HEK293 (cell line): ENCODE data around the gene CBX2.

Experiments
- CTCF ChIA-PET: fragments of 350-600 bp; formaldehyde crosslinking; extraction: SDS; loops from one replicate; lab custom pipeline; 2021; ENCODE audit warnings: antibody characterized with exemption; lab: Yijun Ruan, JAX
- POLR2A ChIA-PET: fragments of 300-600 bp; formaldehyde crosslinking; extraction: SDS; loops from one replicate; lab custom pipeline; 2020; ENCODE audit warnings: antibody characterized with exemption, inconsistent platforms; lab: Yijun Ruan, JAX
- H3K27ac ChIP-seq: fragments of 200-500 bp; sonication (Bioruptor generic); 2 replicates; pipeline ENCODE4 v1.5.1; 2014; ENCODE audit warnings: low read depth, low read length, control low read depth, inconsistent platforms; ENCODE audit errors: extremely low read depth
- H3K36me3 ChIP-seq, 2 experiments: fragments of 200-500 bp in 1 of 2; sonication (Bioruptor generic) in 1 of 2; 1 replicate in 1 of 2; 2 replicates in 1 of 2; pipeline ENCODE4 v1.5.1; 2014 to 2017; ENCODE audit warnings: inconsistent platforms in 2 of 2, low read length in 2 of 2; ENCODE audit not compliant: control insufficient read depth in 2 of 2, insufficient read depth in 1 of 2
- H3K4me1 ChIP-seq: fragments of 200-500 bp; sonication (Bioruptor generic); 2 replicates; pipeline ENCODE4 v1.5.1; 2014; ENCODE audit warnings: mild to moderate bottlenecking, low read length, inconsistent platforms; ENCODE audit not compliant: control insufficient read depth, insufficient read depth
- H3K4me3 ChIP-seq: 2 replicates; pipeline ENCODE4 v1.5.1; 2011; ENCODE audit warnings: low read depth, mild to moderate bottlenecking, control low read depth, low read length, moderate library complexity
- H3K9me3 ChIP-seq: fragments of 200-500 bp; sonication (Bioruptor generic); 2 replicates; pipeline ENCODE4 v1.5.1; 2014; ENCODE audit warnings: low read depth, low read length, inconsistent platforms; ENCODE audit not compliant: control insufficient read depth, insufficient read depth
- GLIS2 ChIP-seq: fragments of 450-650 bp; formaldehyde crosslinking; IDR thresholded peaks from 2 replicates; pipeline ENCODE4 v1.5.1; 2016; ENCODE audit warnings: missing biosample characterization, missing genetic modification characterization
- PATZ1 ChIP-seq: fragments of 450-650 bp; formaldehyde crosslinking; IDR thresholded peaks from 2 replicates; pipeline ENCODE4 v1.5.1; 2016; ENCODE audit warnings: missing biosample characterization, missing genetic modification characterization
- TCF7L2 ChIP-seq: IDR thresholded peaks from 2 replicates; pipeline ENCODE4 v1.6.1; 2011; ENCODE audit warnings: low read depth, mild to moderate bottlenecking, inconsistent platforms, low read length, moderate library complexity, borderline replicate concordance
- ZBTB8A ChIP-seq: fragments of 450-650 bp; formaldehyde crosslinking; IDR thresholded peaks from 2 replicates; pipeline ENCODE4 v1.5.1; 2016; ENCODE audit warnings: missing biosample characterization, missing genetic modification characterization
- ZEB2 ChIP-seq: fragments of 450-650 bp; formaldehyde crosslinking; IDR thresholded peaks from 2 replicates; pipeline ENCODE4 v1.5.1; 2016; ENCODE audit warnings: missing biosample characterization, missing genetic modification characterization
- ZIC2 ChIP-seq: fragments of 450-650 bp; formaldehyde crosslinking; IDR thresholded peaks from 2 replicates; pipeline ENCODE4 v1.5.1; 2016; ENCODE audit warnings: missing biosample characterization, missing genetic modification characterization
- ZNF324 ChIP-seq: fragments of 450-650 bp; formaldehyde crosslinking; IDR thresholded peaks from 2 replicates; pipeline ENCODE4 v1.5.1; 2016; ENCODE audit warnings: missing biosample characterization, missing genetic modification characterization
- ZNF335 ChIP-seq: fragments of 450-650 bp; formaldehyde crosslinking; conservative IDR thresholded peaks from 2 replicates; pipeline ENCODE4 v1.5.1; 2016; ENCODE audit warnings: missing biosample characterization, missing genetic modification characterization
- ZNF341 ChIP-seq: fragments of 450-650 bp; formaldehyde crosslinking; IDR thresholded peaks from 2 replicates; pipeline ENCODE4; 2016; ENCODE audit warnings: low read depth, missing biosample characterization, missing genetic modification characterization
- ZNF596 ChIP-seq: fragments of 450-650 bp; IDR thresholded peaks from 2 replicates; pipeline ENCODE4 v1.5.0; 2018; ENCODE audit warnings: missing biosample characterization, mild to moderate bottlenecking, missing genetic modification characterization, moderate library complexity
- ZNF626 ChIP-seq: fragments of 450-650 bp; sonication (Bioruptor Pico); formaldehyde crosslinking; IDR thresholded peaks from 2 replicates; pipeline ENCODE4 v1.5.1; 2018; ENCODE audit warnings: missing biosample characterization, missing genetic modification characterization, inconsistent platforms
- TF ChIP-seq, protein P1 (sequence below): fragments of 450-650 bp; formaldehyde crosslinking; optimal IDR thresholded peaks from 2 replicates; pipeline ENCODE3; 2016; ENCODE audit warnings: missing biosample characterization, mild to moderate bottlenecking, missing genetic modification characterization
- TF ChIP-seq, protein P2 (sequence below): fragments of 450-650 bp; formaldehyde crosslinking; IDR thresholded peaks from 2 replicates; pipeline ENCODE4 v1.5.1; 2016; ENCODE audit warnings: missing biosample characterization, missing genetic modification characterization

Gene CBX2

GRCh38 chr17:79812353-79813258 lies 34.7 kb downstream of the CBX2 start (continued):
- TF ChIP-seq, protein P1, sequence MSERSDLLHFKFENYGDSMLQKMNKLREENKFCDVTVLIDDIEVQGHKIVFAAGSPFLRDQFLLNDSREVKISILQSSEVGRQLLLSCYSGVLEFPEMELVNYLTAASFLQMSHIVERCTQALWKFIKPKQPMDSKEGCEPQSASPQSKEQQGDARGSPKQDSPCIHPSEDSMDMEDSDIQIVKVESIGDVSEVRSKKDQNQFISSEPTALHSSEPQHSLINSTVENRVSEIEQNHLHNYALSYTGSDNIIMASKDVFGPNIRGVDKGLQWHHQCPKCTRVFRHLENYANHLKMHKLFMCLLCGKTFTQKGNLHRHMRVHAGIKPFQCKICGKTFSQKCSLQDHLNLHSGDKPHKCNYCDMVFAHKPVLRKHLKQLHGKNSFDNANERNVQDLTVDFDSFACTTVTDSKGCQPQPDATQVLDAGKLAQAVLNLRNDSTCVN (tag by site-specific recombination): peak; percentile 51
- no peak; the same call in 1 of the 2 replicates for TF ChIP-seq ZNF596
- TF ChIP-seq TCF7L2: no peak
- TF ChIP-seq, protein P2, sequence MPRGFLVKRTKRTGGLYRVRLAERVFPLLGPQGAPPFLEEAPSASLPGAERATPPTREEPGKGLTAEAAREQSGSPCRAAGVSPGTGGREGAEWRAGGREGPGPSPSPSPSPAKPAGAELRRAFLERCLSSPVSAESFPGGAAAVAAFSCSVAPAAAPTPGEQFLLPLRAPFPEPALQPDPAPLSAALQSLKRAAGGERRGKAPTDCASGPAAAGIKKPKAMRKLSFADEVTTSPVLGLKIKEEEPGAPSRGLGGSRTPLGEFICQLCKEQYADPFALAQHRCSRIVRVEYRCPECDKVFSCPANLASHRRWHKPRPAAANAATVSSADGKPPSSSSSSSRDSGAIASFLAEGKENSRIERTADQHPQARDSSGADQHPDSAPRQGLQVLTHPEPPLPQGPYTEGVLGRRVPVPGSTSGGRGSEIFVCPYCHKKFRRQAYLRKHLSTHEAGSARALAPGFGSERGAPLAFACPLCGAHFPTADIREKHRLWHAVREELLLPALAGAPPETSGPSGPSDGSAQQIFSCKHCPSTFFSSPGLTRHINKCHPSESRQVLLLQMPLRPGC: 0 out of 2 replicates have a peak, but pooled peaks have one; percentile 44
- 0 out of 2 replicates have a peak, but pooled peaks have one; percentile 28 for TF ChIP-seq ZNF335 (tag by site-specific recombination)
- TF ChIP-seq ZIC2 (tag by site-specific recombination): 0 out of 2 replicates have a peak, but pooled peaks have one; percentile 11
- no peak for TF ChIP-seq ZNF324 (tag by site-specific recombination)
- TF ChIP-seq ZBTB8A: peak; percentile 83

- CTCF ChIA-PET: interaction anchor here (0.7 to 1.6 kb wide), 8 partner anchors 11 to 70 kb away, joined by 3 to 5 read pairs (median 4); no protein-coding TSS in a partner anchor
- 0 out of 2 replicates have a peak, but pooled peaks have one; percentile 26 for TF ChIP-seq ZNF341 (tag by site-specific recombination)
- TF ChIP-seq ZNF335 (tag by site-specific recombination): 0 out of 2 replicates have a peak, but pooled peaks have one; percentile 17
- peak; percentile 75 for TF ChIP-seq PATZ1
- no peak for TF ChIP-seq ZEB2 (tag by site-specific recombination)
- peak; percentile 50 for TF ChIP-seq GLIS2
- TF ChIP-seq ZNF626 (tag by site-specific recombination): no peak
- TF ChIP-seq, all 188 proteins: peak for 4
- POLR2A ChIA-PET: interaction anchor here (0.5 to 5.4 kb wide), 7 partner anchors 11 to 664 kb away, joined by 3 to 74 read pairs (median 4); partner anchors contain the start of genes CBX4 and CBX8
- H3K27ac ChIP-seq: peak overlapping the region; percentile 80; the same call in 1 of the 2 replicates
- H3K4me3 ChIP-seq: peak overlapping the region; percentile 8
- H3K36me3 ChIP-seq: no peaks in the 10 kb centered on the region
- no peaks in the 10 kb centered on the region for H3K9me3 ChIP-seq
- peaks cover 17% of the 10 kb centered on the region for H3K4me1 ChIP-seq
Observed at GRCh38 chr17:79813297-79814126, 35.6 kb downstream of the CBX2 start.
